OCI-LY7 (cell line): ENCODE results near the gene L1TD1. TPM values are rescaled to one million over a fixed set of nuclear protein-coding genes. Genes with fewer than 3 reads are reported as not detected.

Source experiments
- BruUV-seq: library from RNA; stranded (reverse); fragments of 400-500 nt; replicated peaks from 2 replicates; lab custom pipeline; 2021; lab: Mats Ljungman, UMichigan
- CTCF ChIA-PET: fragments of 300-600 bp; sonication (Branson Sonifier 250); formaldehyde crosslinking; loops from one replicate; lab custom pipeline; 2022; ENCODE audit warnings: antibody characterized with exemption; ENCODE audit not compliant: unreplicated experiment; lab: Charles Lee
- POLR2A ChIA-PET: fragments of 300-600 bp; sonication (Branson Sonifier 250); formaldehyde crosslinking; loops from one replicate; lab custom pipeline; 2022; ENCODE audit warnings: antibody characterized with exemption; lab: Charles Lee
- DNase-seq: peaks from one replicate; pipeline ENCODE4 v3.0.0-alpha.2; 2015; ENCODE audit warnings: low spot score
- H2AFZ ChIP-seq: fragments of 200-600 bp; sonication (generic), shearing (Covaris generic); 2 replicates; pipeline ENCODE4 v1.6.1; 2014; ENCODE audit warnings: mild to moderate bottlenecking, antibody characterized with exemption, low read length, moderate library complexity
- H3K27ac ChIP-seq: fragments of 200-600 bp; sonication (generic); 2 replicates; pipeline ENCODE4 v1.5.1; 2014; ENCODE audit warnings: mixed run types, low read depth, mild to moderate bottlenecking, moderate library complexity, low read length, inconsistent platforms; ENCODE audit not compliant: poor library complexity, severe bottlenecking
- H3K36me3 ChIP-seq: fragments of 200-600 bp; sonication (generic); 2 replicates; pipeline ENCODE4 v1.6.1; 2014; ENCODE audit warnings: mild to moderate bottlenecking, antibody characterized with exemption, low read length, moderate library complexity, mixed read lengths; ENCODE audit not compliant: insufficient read depth
- H3K4me1 ChIP-seq: fragments of 200-600 bp; sonication (generic); 2 replicates; pipeline ENCODE4 v1.5.1; 2014; ENCODE audit warnings: mild to moderate bottlenecking, low read length; ENCODE audit not compliant: insufficient read depth, poor library complexity, severe bottlenecking
- H3K4me2 ChIP-seq: fragments of 200-600 bp; sonication (generic); 2 replicates; pipeline ENCODE4 v1.6.1; 2014; ENCODE audit warnings: mild to moderate bottlenecking, low read length
- H3K4me3 ChIP-seq: fragments of 200-600 bp; sonication (generic); 2 replicates; pipeline ENCODE4 v1.5.1; 2014; ENCODE audit warnings: mild to moderate bottlenecking, low read depth, low read length; ENCODE audit not compliant: poor library complexity, severe bottlenecking
- H3K79me2 ChIP-seq: fragments of 200-600 bp; sonication (generic); 2 replicates; pipeline ENCODE4 v1.6.1; 2016; ENCODE audit warnings: low read depth, mild to moderate bottlenecking, low read length, moderate library complexity, mixed read lengths; ENCODE audit not compliant: insufficient read depth
- H3K9me2 ChIP-seq: fragments of 200-600 bp; sonication (generic); 2 replicates; pipeline ENCODE4 v1.6.1; 2016; ENCODE audit warnings: mild to moderate bottlenecking, low read length, mixed read lengths; ENCODE audit not compliant: insufficient read depth
- H3K9me3 ChIP-seq: fragments of 200-600 bp; sonication (generic); 2 replicates; pipeline ENCODE4 v1.6.1; 2014; ENCODE audit warnings: mild to moderate bottlenecking, mixed run types, low read length, mixed read lengths
- H4K20me1 ChIP-seq: fragments of 200-600 bp; sonication (generic); 2 replicates; pipeline ENCODE4 v1.6.1; 2014; ENCODE audit warnings: mild to moderate bottlenecking, antibody characterized with exemption, low read length, moderate library complexity, mixed read lengths; ENCODE audit not compliant: insufficient read depth
- EZH2phosphoT487 ChIP-seq: fragments of 200-600 bp; sonication (generic); IDR thresholded peaks from 2 replicates; pipeline ENCODE4 v1.6.1; 2018; ENCODE audit warnings: low read depth, borderline replicate concordance, mild to moderate bottlenecking, mixed run types, antibody characterized with exemption, low read length, moderate library complexity, mixed read lengths
- intact Hi-C: fragments of 100-400 bp; cut with micrococcal nuclease; formaldehyde crosslinking; loops from one replicate; pipeline ENCODE4 v1.10.0; 2022; ENCODE audit not compliant: unreplicated experiment
- total RNA-seq, 2 experiments: library from RNA; depleted of rRNA in 1 of 2; stranded (reverse); fragments of >200 nt in 1 of 2; shearing (Covaris generic) in 1 of 2; gene quantifications; 2 replicates each; pipeline ENCODE4 v1.2.3, GENCODE V29; 2014 to 2022
- TF ChIP-seq, protein P1 (sequence below): fragments of 200-600 bp; sonication (generic); conservative IDR thresholded peaks from 2 replicates; pipeline ENCODE4 v1.5.1; 2014; ENCODE audit warnings: mild to moderate bottlenecking, antibody characterized with exemption, low read length, moderate library complexity, mixed read lengths

L1TD1 gene
- total RNA-seq, 2 experiments from 2014 or later = not detected

DNA sequence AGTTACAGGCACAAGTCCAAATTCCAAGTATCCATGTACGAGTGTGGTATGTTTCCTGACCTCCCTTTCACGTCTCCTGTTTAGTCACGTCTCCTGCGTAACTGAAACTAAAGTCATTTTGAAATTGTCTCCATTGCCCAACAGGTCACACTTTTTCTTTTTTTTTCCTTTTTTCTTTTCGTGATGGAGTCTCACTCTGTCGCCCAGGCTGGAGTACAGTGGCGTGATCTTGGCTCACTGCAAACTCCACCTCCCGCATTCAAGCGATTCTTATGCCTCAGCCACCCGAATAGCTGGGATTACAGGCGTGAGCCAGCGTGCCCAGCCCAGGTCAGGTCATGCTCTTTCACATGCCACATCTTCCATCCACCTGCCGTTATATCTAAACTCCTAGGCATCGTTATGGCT lies 38.2 kb downstream of the L1TD1 start:
- ChIA-PET POLR2A (interaction anchor here (0.6 kb wide), 1 partner anchor 11 kb away, joined by 3 read pairs; no protein-coding TSS in a partner anchor), CTCF (no interaction called here)
- H3K36me3 ChIP-seq = no peaks in the 10 kb centered on the region
- no peaks in the 10 kb centered on the region for H3K9me2 ChIP-seq
- no peaks in the 10 kb centered on the region for H4K20me1 ChIP-seq
- H3K4me3 ChIP-seq = no peak overlapping the region
- TF ChIP-seq, protein P1, sequence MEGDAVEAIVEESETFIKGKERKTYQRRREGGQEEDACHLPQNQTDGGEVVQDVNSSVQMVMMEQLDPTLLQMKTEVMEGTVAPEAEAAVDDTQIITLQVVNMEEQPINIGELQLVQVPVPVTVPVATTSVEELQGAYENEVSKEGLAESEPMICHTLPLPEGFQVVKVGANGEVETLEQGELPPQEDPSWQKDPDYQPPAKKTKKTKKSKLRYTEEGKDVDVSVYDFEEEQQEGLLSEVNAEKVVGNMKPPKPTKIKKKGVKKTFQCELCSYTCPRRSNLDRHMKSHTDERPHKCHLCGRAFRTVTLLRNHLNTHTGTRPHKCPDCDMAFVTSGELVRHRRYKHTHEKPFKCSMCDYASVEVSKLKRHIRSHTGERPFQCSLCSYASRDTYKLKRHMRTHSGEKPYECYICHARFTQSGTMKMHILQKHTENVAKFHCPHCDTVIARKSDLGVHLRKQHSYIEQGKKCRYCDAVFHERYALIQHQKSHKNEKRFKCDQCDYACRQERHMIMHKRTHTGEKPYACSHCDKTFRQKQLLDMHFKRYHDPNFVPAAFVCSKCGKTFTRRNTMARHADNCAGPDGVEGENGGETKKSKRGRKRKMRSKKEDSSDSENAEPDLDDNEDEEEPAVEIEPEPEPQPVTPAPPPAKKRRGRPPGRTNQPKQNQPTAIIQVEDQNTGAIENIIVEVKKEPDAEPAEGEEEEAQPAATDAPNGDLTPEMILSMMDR = no peak
- no peak for TF ChIP-seq EZH2phosphoT487
- intact Hi-C loops = no loop called here
- BruUV-seq = no TSS peak
- DNase-seq = no peak
- H3K79me2 ChIP-seq = no peaks in the 10 kb centered on the region
- H2AFZ ChIP-seq = no peak overlapping the region
- H3K4me2 ChIP-seq = no peak overlapping the region
- no peaks in the 10 kb centered on the region for H3K4me1 ChIP-seq
- no peaks in the 10 kb centered on the region for H3K9me3 ChIP-seq
- H3K27ac ChIP-seq = no peak overlapping the region

DNA sequence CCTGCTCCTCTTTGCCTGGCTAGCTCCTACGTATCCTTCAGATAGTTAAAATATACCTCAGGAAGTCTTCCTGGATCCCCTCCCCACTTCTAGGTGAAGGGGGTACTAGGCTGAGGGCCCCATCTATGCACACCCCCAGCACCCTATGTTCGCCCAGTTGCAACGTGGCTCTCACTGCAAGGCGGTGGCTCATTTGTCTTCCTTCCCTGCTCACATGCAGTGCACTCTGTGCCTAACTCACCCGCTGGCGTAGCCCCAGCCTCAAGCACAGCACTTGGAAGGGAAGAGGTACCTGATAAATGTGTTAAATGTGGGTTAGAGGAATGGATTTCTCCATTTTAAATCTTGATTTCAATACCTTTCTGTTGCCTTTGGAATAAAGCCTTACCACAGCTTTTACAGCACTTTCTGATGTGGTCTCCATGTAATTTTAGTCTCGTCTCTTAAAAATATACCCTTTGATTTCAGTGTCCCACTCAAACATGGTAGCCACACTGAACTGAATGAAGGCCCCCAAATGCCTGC lies 39.3 kb downstream of the L1TD1 start:
- H3K27ac ChIP-seq = no peak overlapping the region
- TF ChIP-seq EZH2phosphoT487 = no peak
- TF ChIP-seq, protein P1 = no peak
- ChIA-PET CTCF (no interaction called here), POLR2A (no interaction called here)
- H3K9me3 ChIP-seq = no peaks in the 10 kb centered on the region
- intact Hi-C loops = no loop called here
- no peak overlapping the region for H3K4me3 ChIP-seq
- BruUV-seq = no TSS peak
- H3K79me2 ChIP-seq = no peaks in the 10 kb centered on the region
- H4K20me1 ChIP-seq = no peaks in the 10 kb centered on the region
- H3K4me2 ChIP-seq = no peak overlapping the region
- H3K4me1 ChIP-seq = no peaks in the 10 kb centered on the region
- no peak overlapping the region for H2AFZ ChIP-seq
- H3K36me3 ChIP-seq = no peaks in the 10 kb centered on the region
- H3K9me2 ChIP-seq = no peaks in the 10 kb centered on the region
- no peak for DNase-seq

DNA sequence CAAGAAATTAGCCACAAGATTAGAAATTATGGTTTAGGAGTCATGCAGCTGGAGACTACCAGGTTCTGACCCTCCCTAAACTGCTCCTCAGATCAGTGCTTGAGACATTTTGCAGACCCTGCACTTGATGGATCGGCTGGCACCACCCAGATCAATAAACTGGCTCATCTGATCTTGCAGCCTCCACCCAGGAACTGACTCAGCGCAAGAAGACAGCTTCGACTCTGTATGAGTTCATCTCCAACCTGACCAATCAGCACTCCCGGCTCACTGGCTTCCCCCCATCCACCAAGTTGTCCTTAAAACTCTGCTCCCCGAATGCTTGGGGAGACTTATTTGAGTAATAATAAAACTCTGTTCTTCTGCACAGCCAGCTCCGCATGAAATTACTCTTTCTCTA lies 40.0 kb downstream of the L1TD1 start:
- Histone ChIP-seq H3K79me2 (no peaks in the 10 kb centered on the region), H2AFZ (no peak overlapping the region), H3K4me1 (no peaks in the 10 kb centered on the region), H3K4me3 (no peak overlapping the region), H3K36me3 (no peaks in the 10 kb centered on the region), H3K4me2 (no peak overlapping the region), H3K9me2 (no peaks in the 10 kb centered on the region), H4K20me1 (no peaks in the 10 kb centered on the region), H3K9me3 (no peaks in the 10 kb centered on the region), H3K27ac (no peak overlapping the region)
- POLR2A ChIA-PET = no interaction called here
- no TSS peak for BruUV-seq
- intact Hi-C loops = no loop called here
- no peak for DNase-seq
- CTCF ChIA-PET = no interaction called here
- TF ChIP-seq, protein P1 = no peak
- no peak for TF ChIP-seq EZH2phosphoT487
